Chondrocyte (in vitro differentiated cells): Measurements from ENCODE around the gene ST3GAL4. TPM values are rescaled to one million over a fixed set of nuclear protein-coding genes. Genes with fewer than 3 reads are reported as not detected.
"Not testable (repeated sequence)": the region's sequence is repeated elsewhere in the genome, so short reads cannot be mapped to it uniquely, and the experiment has no call there.

Experiments
- DNase-seq: peaks from one replicate; pipeline ENCODE4 v3.0.0; 2021; ENCODE audit warnings: mixed read lengths, low spot score
- H3K27ac Mint-ChIP-seq: one replicate; pipeline ENCODE4 v1.8.0; 2021; ENCODE audit warnings: mild to moderate bottlenecking, moderate library complexity, mixed read lengths; ENCODE audit not compliant: unreplicated experiment
- H3K27me3 Mint-ChIP-seq: 2 replicates; pipeline ENCODE4 v1.8.0; 2021; ENCODE audit warnings: low read depth, mixed read lengths
- H3K36me3 Mint-ChIP-seq: 2 replicates; pipeline ENCODE4 v1.8.0; 2021; ENCODE audit warnings: low read depth, mixed read lengths
- H3K4me1 Mint-ChIP-seq: 2 replicates; pipeline ENCODE4 v1.8.0; 2021; ENCODE audit warnings: low read depth, mild to moderate bottlenecking, mixed read lengths
- H3K4me3 Mint-ChIP-seq: one replicate; pipeline ENCODE4 v1.8.0; 2021; ENCODE audit warnings: mild to moderate bottlenecking, moderate library complexity, mixed read lengths; ENCODE audit not compliant: unreplicated experiment
- H3K9me3 Mint-ChIP-seq: 2 replicates; pipeline ENCODE4 v1.8.0; 2021; ENCODE audit warnings: low read depth, mixed read lengths
- total RNA-seq: library from RNA; stranded (reverse); gene quantifications from 3 replicates; pipeline ENCODE4 v1.2.1, GENCODE V29; 2021
- TF ChIP-seq, protein P1 (sequence below): fragments of 200-600 bp; sonication (generic); IDR thresholded peaks from 2 replicates; pipeline ENCODE4 v1.5.0; 2021; ENCODE audit warnings: antibody characterized with exemption, mild to moderate bottlenecking, moderate library complexity

Gene ST3GAL4
- total RNA-seq, 1 donor from 2014 or later = 30.7 TPM

GRCh38 chr11:126366823-126367654, 11.6 kb downstream of the ST3GAL4 start:
- H3K27me3 Mint-ChIP-seq, H3K36me3 Mint-ChIP-seq, H3K4me3 Mint-ChIP-seq, H3K27ac Mint-ChIP-seq, H3K9me3 Mint-ChIP-seq: not testable (repeated sequence)
- TF ChIP-seq, protein P1, sequence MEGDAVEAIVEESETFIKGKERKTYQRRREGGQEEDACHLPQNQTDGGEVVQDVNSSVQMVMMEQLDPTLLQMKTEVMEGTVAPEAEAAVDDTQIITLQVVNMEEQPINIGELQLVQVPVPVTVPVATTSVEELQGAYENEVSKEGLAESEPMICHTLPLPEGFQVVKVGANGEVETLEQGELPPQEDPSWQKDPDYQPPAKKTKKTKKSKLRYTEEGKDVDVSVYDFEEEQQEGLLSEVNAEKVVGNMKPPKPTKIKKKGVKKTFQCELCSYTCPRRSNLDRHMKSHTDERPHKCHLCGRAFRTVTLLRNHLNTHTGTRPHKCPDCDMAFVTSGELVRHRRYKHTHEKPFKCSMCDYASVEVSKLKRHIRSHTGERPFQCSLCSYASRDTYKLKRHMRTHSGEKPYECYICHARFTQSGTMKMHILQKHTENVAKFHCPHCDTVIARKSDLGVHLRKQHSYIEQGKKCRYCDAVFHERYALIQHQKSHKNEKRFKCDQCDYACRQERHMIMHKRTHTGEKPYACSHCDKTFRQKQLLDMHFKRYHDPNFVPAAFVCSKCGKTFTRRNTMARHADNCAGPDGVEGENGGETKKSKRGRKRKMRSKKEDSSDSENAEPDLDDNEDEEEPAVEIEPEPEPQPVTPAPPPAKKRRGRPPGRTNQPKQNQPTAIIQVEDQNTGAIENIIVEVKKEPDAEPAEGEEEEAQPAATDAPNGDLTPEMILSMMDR = peak; percentile 38
- peaks cover 45% of the 10 kb centered on the region for H3K4me1 Mint-ChIP-seq
- DNase-seq = peak; percentile 37

- not testable (repeated sequence) for H3K36me3 Mint-ChIP-seq, H3K27ac Mint-ChIP-seq, H3K9me3 Mint-ChIP-seq, H3K4me3 Mint-ChIP-seq, H3K27me3 Mint-ChIP-seq
- DNase-seq = peak; percentile 29
- peaks cover 44% of the 10 kb centered on the region for H3K4me1 Mint-ChIP-seq
Observed at GRCh38 chr11:126367806-126368205, 12.3 kb downstream of the ST3GAL4 start.

DNA sequence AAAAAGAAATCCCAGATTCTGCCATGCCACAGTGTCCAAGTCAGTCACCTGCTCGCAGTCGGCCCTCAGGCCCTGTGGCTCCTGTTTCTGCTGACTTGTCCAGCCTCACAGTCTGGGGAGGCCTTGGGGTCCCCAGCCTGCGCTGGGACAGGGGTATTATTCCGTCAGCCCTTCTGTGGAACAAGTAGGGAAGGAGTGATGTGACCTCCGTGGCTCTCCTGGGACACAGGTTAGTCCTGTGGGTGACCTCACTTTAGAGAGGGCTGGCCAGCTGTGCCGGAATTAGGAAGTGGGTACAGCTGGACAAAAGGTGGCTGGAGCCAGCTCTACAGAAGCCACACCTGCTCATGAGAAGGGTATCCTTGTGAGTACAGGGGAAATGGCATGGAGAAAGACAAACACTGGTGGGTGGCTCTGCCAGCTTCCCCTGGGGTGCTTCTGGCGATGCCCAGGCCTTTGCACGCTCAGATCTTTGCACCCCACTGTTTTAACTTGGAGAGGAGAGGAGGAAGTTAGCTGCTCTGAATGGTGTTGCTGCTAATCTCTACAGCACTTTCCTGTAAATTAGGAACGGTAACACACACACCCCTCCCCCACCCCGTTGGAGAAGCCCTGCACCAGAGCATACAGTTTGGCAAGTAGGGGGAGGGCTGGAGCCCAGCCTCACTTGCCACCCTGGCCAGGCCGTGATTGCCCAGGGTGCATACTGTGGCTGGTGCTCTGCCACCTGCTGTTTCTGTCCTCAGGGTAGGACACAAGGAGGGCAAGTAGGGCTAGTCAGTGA, 13.0 kb downstream of the ST3GAL4 start:
- not testable (repeated sequence) for H3K4me3 Mint-ChIP-seq, H3K27me3 Mint-ChIP-seq, H3K36me3 Mint-ChIP-seq, H3K9me3 Mint-ChIP-seq, H3K27ac Mint-ChIP-seq
- DNase-seq = peak; percentile 60
- peaks cover 44% of the 10 kb centered on the region for H3K4me1 Mint-ChIP-seq

DNA sequence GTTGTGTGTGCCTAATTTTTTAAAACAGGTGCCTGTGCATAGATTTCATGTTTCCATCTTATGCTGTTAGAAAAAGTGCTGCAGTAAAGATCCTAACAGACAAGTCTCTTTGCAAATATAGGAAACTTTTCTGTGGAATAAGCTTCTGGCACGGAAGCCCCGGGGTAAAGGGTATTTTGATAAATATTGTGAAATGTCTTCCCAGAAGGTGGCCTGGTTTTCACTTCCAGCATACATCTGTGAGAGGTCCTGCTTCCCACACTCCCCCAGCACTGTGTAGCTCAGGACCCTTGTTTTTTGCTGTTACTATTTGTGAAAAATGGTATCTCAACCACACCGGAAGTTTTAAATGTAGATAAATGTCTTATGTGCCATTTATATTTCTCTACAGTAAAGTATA, 14.5 kb downstream of the ST3GAL4 start:
- no peaks in the 10 kb centered on the region for H3K9me3 Mint-ChIP-seq
- no peaks in the 10 kb centered on the region for H3K36me3 Mint-ChIP-seq
- DNase-seq = no peak
- H3K27me3 Mint-ChIP-seq = no peaks in the 10 kb centered on the region
- H3K4me1 Mint-ChIP-seq = peaks cover 48% of the 10 kb centered on the region
- H3K4me3 Mint-ChIP-seq = no peak overlapping the region
- H3K27ac Mint-ChIP-seq = no peak overlapping the region
- TF ChIP-seq, protein P1 = no peak

- Mint-ChIP-seq H3K36me3 (no peaks in the 10 kb centered on the region), H3K4me1 (peaks cover 44% of the 10 kb centered on the region), H3K4me3 (no peak overlapping the region), H3K27me3 (no peaks in the 10 kb centered on the region), H3K9me3 (no peaks in the 10 kb centered on the region), H3K27ac (no peak overlapping the region)
- TF ChIP-seq, protein P1 = no peak
- DNase-seq = peak; percentile 21
Observed at GRCh38 chr11:126371595-126371994, 16.1 kb downstream of the ST3GAL4 start.

GRCh38 chr11:126373389-126374066, 18.0 kb downstream of the ST3GAL4 start:
- peak; percentile 40 for DNase-seq

DNA sequence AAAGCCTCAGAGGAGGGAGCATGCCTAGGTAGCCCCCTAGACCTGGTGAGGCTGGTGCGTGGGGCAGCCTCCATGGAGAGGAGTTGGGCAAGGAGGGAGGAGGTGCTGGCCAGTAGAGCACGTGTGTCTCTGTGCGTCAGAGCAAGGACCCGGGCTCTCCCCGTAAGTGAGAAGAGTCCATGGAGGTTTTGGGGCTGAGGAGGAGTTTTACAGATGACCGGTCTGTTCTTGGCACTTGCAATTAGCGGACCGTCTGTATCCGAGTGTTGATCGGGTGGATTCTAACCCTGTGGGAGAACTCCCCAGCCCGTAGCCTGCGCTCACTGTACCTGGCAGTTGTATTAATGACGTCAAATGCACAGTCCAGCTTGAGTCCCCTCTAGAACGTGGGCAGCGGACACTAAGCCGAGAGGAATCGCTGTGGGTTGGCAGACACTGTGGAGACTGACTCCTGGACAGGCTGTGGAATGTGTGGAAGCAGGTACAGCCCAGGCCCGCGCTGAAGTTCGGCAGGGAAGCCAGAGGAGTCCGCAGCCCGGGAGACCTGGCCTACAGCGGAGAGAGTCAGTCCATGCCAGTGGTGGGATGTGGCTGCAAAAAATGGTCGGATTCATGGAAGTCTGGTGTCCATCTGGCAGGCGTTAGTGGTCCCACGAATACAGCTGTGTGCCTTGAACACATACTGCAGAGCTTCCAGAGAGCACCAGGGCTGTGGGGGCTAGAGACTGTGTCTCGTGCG, 19.2 kb downstream of the ST3GAL4 start:
- H3K27me3 Mint-ChIP-seq = not testable (repeated sequence)
- DNase-seq = peak; percentile 54

More at GRCh38 chr11:126373389-126374066, 18.0 kb downstream of the ST3GAL4 start:
- not testable (repeated sequence) for H3K27me3 Mint-ChIP-seq, H3K9me3 Mint-ChIP-seq, H3K36me3 Mint-ChIP-seq, H3K4me3 Mint-ChIP-seq
- Mint-ChIP-seq H3K4me1 (peaks cover 37% of the 10 kb centered on the region), H3K27ac (peak overlapping the region; percentile 80)

More for the DNA sequence above, 19.2 kb downstream of the ST3GAL4 start:
- not testable (repeated sequence) for H3K27ac Mint-ChIP-seq, H3K36me3 Mint-ChIP-seq, H3K9me3 Mint-ChIP-seq, H3K4me3 Mint-ChIP-seq
- H3K4me1 Mint-ChIP-seq = peaks cover 42% of the 10 kb centered on the region
